Neutrophil (primary cell): Measurements from ENCODE around the gene OCSTAMP.

Experiments
- H3K27ac ChIP-seq: fragments of 200-600 bp; sonication (generic); 2 replicates; pipeline ENCODE4 v1.5.1; 2016; ENCODE audit warnings: mild to moderate bottlenecking, moderate library complexity
- H3K27me3 ChIP-seq: fragments of 200-600 bp; sonication (generic); 2 replicates; pipeline ENCODE4 v1.6.0; 2016; ENCODE audit warnings: mild to moderate bottlenecking
- H3K36me3 ChIP-seq: fragments of 200-600 bp; sonication (generic); 2 replicates; pipeline ENCODE4 v1.5.1; 2017
- H3K4me1 ChIP-seq, 2 experiments: fragments of 200-600 bp in 1 of 2; sonication (generic) in 1 of 2; 1 replicate in 1 of 2; 2 replicates in 1 of 2; pipeline versions ENCODE4 v1.5.1 to v1.6.1; 2013 to 2016; ENCODE audit warnings: low read depth in 1 of 2, low read length in 1 of 2, mild to moderate bottlenecking in 1 of 2, moderate library complexity in 1 of 2; ENCODE audit not compliant: control insufficient read depth in 1 of 2, insufficient read depth in 1 of 2
- H3K4me3 ChIP-seq, 2 experiments: fragments of 200-600 bp in 1 of 2; sonication (generic) in 1 of 2; 1 replicate in 1 of 2; 2 replicates in 1 of 2; pipeline ENCODE4 v1.5.1; 2013 to 2016; ENCODE audit warnings: low read depth in 1 of 2, low read length in 1 of 2, mild to moderate bottlenecking in 1 of 2, moderate library complexity in 1 of 2
- H3K9me3 ChIP-seq: fragments of 200-600 bp; sonication (generic); 2 replicates; pipeline ENCODE4 v1.5.1; 2016
- TF ChIP-seq, protein P1 (sequence below): fragments of 200-600 bp; sonication (generic); IDR thresholded peaks from 2 replicates; pipeline ENCODE4 v1.5.1; 2016; ENCODE audit warnings: antibody characterized with exemption

Gene OCSTAMP

DNA sequence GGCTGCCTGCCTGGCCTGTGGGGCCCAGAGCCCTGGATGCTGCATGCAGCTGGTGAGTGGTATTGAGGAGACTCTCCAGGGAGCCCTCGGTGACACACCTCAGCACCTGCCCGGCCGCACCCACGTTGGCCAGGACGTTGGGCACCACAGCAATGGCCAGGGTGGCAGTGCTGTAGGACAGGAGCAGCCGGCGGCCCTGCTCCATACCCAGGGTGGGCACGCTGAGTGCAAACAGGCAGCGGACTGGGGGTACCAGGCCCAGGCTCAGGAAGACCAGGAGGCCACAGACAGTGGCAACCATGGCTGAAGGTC is 4.7 kb downstream of the OCSTAMP start:
- TF ChIP-seq, protein P1, sequence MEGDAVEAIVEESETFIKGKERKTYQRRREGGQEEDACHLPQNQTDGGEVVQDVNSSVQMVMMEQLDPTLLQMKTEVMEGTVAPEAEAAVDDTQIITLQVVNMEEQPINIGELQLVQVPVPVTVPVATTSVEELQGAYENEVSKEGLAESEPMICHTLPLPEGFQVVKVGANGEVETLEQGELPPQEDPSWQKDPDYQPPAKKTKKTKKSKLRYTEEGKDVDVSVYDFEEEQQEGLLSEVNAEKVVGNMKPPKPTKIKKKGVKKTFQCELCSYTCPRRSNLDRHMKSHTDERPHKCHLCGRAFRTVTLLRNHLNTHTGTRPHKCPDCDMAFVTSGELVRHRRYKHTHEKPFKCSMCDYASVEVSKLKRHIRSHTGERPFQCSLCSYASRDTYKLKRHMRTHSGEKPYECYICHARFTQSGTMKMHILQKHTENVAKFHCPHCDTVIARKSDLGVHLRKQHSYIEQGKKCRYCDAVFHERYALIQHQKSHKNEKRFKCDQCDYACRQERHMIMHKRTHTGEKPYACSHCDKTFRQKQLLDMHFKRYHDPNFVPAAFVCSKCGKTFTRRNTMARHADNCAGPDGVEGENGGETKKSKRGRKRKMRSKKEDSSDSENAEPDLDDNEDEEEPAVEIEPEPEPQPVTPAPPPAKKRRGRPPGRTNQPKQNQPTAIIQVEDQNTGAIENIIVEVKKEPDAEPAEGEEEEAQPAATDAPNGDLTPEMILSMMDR, result no peak
- no peaks in the 10 kb centered on the region for H3K9me3 ChIP-seq
- H3K27me3 ChIP-seq, result peaks cover 15% of the 10 kb centered on the region
- H3K36me3 ChIP-seq, result no peaks in the 10 kb centered on the region
- H3K4me1 ChIP-seq, result peaks cover 32 to 37% of the 10 kb centered on the region in 2 experiments
- no peak overlapping the region for H3K27ac ChIP-seq
- no peak overlapping the region for H3K4me3 ChIP-seq

DNA sequence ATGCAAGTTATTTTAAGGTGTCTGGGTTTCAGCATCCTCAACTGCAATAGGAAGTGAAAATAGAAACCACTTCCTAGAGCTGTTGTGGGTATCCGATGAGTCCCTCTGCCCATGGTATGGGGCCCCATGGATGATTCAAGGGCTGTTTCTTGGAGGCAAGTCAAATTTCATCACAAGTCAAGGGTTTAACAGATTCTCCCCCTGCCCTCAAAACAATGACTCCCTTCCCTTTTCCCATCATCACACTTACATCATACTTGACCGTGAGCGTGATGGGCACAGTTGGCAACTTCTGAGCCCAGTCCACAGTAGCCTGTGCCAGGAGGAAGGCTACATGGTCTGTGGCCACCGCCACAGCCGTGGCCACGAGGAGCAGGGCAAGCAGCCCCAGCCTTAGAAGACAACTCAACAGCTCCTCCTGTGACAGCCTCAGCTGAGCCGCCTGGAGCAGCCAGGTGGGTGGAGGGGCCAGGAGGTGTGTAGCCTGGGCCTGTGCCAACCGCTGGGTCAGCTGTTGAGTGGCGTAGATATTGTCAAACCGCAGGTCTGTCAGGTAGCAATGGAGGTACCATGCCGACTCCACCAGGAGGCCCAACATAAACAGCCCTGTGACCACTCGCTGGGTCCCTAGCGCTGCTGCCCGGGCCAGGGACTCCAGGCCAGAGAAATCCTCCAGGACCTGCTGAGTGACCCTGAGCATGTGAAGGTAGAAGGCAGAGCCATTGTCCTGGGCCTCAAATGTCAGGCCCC is 5.2 kb downstream of the OCSTAMP start:
- Histone ChIP-seq H3K4me1 (peaks cover 26 to 32% of the 10 kb centered on the region in 2 experiments), H3K27ac (no peak overlapping the region), H3K4me3 (no peak overlapping the region), H3K27me3 (peaks cover 10% of the 10 kb centered on the region), H3K36me3 (no peaks in the 10 kb centered on the region), H3K9me3 (no peaks in the 10 kb centered on the region)
- TF ChIP-seq, protein P1, result no peak

DNA sequence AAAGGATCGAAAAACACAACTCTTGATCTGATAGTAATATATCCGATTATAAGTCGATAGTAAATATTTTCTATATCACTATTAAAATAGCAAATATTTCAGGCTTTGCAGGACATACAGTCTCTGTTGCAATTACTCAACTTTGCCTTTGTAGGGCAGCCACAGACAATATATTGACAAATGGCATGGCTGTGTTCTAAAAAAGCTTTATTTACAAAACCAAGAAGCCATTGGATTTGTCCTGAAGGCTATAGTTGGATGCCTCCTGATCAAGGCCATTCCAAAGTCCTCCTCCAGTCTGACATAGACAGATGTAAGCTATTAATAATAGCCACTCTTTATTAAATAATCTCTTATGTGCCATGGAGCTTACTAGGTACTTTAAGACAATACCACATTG is 5.9 kb downstream of the OCSTAMP start:
- H3K36me3 ChIP-seq, result no peaks in the 10 kb centered on the region
- H3K4me1 ChIP-seq, result peaks cover 26 to 32% of the 10 kb centered on the region in 2 experiments
- peaks cover 4% of the 10 kb centered on the region for H3K27me3 ChIP-seq
- H3K4me3 ChIP-seq, result no peak overlapping the region
- TF ChIP-seq, protein P1, result no peak
- H3K27ac ChIP-seq, result no peak overlapping the region
- H3K9me3 ChIP-seq, result no peaks in the 10 kb centered on the region

DNA sequence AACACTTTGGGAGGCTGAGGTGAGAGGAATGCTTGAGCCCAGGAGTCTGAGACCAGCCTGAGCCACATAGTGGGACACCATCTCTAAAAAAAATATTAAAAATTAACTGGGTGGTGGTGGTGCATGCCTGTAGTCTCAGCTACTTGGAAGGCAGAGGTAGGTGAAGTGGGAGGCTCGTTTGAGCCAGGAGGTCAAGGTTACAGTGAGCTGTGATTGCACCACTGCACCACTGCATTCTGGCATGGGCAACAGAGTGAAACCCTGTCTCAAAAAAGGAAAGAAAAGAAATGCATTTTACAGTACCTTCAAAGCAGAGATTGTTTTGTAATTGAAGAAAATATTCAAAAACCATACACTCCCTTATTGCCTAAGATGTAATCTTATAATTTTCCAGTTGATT is 6.5 kb downstream of the OCSTAMP start:
- TF ChIP-seq, protein P1, result no peak
- H3K27me3 ChIP-seq, result peaks cover 4% of the 10 kb centered on the region
- H3K27ac ChIP-seq, result no peak overlapping the region
- H3K4me3 ChIP-seq, result no peak overlapping the region
- H3K9me3 ChIP-seq, result no peaks in the 10 kb centered on the region
- H3K36me3 ChIP-seq, result no peaks in the 10 kb centered on the region
- H3K4me1 ChIP-seq, result peaks cover 26 to 32% of the 10 kb centered on the region in 2 experiments

DNA sequence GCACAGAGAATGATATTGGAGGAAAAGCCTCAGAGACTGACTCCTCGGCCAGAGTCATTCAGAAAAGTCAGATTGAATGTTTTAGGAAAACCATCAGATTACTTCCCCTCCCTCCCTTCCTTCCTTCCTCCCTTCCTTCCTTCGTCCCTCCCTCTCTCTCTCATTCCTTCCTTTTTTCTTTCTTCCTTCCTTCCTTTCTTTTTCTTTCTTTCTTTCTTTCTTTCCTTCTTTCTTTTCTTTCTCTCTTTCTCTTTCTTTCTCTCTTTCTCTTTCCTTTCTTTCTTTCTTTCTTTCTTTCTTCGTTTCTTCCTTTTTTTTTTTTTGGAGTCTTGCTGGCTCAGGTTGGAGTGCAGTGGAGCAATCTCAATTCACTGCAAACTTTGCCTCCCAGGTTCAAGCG is 7.4 kb downstream of the OCSTAMP start:
- H3K4me3 ChIP-seq, result no peak overlapping the region
- TF ChIP-seq, protein P1, result no peak
- peaks cover 14% of the 10 kb centered on the region for H3K27me3 ChIP-seq
- H3K27ac ChIP-seq, result no peak overlapping the region
- no peaks in the 10 kb centered on the region for H3K36me3 ChIP-seq
- peaks cover 26 to 32% of the 10 kb centered on the region in 2 experiments for H3K4me1 ChIP-seq
- no peaks in the 10 kb centered on the region for H3K9me3 ChIP-seq
